DMS79 treated with DMSO at 0.1 percent for 48 hours (cell line): Measurements from ENCODE around the gene PTGER4.
"Not testable (repeated sequence)": the region's sequence is repeated elsewhere in the genome, so short reads cannot be mapped to it uniquely, and the experiment has no call there.

Experiments used
- DNase-seq: peaks from one replicate; lab custom pipeline; 2025; lab: John Stamatoyannopoulos, UW

The PTGER4 gene

DNA sequence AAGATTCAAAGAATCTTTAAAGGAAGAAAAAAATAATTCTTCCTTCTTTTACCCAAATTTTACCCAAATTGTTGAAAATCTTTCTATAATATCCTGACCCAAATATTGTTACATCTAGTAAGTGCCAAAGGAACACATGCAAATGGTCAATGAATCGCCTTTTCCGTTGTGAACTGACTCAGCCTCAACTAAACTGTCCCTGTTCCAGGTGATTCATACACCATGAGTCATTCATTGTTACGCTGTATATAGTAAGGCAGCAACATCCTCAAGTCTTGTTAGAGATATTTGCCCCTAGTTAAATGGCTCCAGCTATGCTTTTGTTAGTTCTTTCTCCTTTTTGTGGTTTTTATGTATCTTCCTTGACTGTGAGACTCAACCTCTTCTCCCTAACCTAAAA, 9.7 kb downstream of the PTGER4 start:
- no peak for DNase-seq

DNA sequence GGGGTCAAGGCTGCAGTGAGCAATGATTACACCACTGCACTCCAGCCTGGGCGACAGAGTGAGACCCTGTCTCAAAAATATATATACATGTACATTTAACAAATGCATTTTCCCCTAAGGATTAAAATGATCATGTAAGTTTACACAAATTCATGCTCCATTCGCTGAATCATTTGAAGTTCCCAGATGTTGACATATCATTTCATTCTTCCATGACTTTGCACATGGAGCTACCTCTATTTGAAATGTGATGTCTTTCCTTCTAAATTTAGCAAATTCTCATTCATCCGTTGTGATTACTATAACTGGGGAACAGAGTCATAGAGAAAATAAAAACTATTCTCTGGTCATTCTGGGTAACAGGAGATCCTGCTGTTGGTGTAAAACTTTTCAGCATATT, 10.6 kb downstream of the PTGER4 start:
- DNase-seq = no peak

DNA sequence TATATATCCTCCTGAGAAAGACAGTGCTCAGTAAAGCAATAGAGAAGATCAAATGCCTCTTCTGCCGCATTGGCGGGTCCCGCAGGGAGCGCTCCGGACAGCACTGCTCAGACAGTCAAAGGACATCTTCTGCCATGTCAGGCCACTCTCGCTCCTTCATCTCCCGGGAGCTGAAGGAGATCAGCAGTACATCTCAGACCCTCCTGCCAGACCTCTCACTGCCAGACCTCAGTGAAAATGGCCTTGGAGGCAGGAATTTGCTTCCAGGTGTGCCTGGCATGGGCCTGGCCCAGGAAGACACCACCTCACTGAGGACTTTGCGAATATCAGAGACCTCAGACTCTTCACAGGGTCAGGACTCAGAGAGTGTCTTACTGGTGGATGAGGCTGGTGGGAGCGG, 12.2 kb downstream of the PTGER4 start:
- no peak for DNase-seq

DNA sequence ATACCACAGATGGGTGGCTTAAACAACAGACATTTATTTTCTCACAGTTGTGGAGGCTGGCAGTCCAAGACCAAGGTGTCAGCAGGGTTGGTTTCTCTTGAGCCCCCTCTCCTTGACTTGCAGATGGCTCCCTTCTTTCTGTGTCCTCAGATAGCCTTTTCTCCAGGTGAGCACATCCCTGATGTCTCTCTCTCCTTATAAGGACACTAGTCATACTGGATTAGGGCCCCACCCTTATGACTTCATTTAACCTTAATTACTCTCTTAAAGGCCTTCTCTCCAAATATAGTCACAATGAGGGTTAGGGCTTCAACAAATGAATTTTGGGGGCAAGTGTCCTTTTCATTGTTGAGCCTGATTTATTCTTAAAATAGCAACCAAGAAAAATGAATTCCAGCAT, 14.7 kb downstream of the PTGER4 start:
- DNase-seq = no peak

DNA sequence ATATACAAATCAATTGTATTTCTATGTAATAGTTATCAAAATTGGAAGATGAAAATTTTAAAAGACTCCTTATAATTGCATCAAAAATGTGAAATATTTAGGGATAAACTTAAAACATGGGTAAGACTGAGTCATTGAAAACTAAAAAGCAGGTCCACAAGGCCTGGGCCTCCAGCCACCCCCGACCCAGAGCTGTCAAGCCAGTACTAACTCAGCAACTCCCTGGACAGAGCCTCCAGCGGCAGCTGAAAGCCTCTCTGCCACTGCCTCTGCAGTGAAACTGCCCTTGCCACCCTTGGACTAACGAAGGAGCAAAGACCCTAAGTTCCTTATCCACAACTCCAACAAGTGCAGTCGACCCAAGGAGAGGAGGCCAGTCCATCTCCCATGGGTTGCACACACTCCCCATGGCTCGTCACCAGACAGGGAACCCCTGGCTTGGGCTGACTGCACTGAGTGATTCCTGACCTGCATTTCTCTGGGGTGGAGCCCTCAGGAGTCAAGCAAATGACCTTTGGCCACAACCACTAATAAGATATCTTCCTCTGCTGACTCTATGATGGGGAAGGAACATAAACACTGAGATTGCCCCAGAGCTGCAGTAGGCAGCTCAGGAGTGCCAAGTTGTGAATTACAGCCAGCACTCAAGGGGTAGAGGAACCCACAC, 20.5 kb downstream of the PTGER4 start:
- no peak for DNase-seq

DNA sequence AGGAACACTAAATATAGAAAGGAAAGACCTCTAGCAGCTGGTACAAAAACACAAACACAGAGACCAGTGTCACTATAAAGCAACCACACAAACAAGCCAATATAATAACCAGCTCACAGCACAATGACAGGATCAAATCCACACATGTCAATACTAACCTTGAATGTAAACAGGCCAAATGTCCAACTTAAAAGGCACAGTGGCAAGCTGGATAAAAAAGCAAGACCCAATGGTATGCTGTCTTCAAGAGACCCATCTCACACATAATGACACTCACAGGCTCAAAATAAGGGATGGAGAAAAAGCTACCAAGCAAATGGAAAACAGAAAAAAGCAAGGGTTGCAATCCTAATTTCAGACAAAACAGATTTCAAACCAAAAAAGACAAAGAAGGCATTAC, 22.3 kb downstream of the PTGER4 start:
- not testable (repeated sequence) for DNase-seq

DNA sequence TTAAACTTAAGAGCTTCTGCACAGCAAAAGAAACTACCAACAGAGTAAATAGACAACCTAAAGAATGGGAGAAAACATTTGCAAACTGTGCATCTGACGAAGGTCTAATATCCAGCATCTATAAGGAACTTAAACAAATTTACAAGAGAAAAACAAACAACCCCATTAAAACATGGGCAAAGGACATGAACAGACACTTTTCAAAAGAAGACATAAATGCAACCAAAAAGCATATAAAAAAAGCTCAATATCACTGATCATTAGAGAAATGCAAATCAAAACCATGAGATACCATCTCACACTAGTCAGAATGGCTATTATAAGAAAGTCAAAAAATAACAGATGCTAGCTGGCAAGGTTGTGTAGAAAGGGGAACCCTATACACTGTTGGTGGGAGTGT, 25.8 kb downstream of the PTGER4 start:
- DNase-seq = not testable (repeated sequence)

DNA sequence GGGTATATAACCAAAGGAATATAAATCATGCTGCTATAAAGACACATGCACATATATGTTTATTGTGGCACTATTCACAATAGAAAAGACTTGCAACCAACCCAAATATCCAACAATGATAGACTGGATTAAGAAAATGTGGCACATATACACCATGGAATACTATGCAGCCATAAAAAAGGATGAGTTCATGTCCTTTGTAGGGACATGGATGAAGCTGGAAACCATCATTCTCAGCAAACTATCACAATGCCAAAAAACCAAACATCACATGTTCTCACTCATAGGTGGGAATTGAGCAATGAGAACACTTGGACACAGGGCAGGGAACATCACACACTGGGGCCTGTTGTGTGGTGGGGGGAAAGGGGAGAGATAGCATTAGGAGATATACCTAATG, 30.9 kb downstream of the PTGER4 start:
- DNase-seq = not testable (repeated sequence)

DNA sequence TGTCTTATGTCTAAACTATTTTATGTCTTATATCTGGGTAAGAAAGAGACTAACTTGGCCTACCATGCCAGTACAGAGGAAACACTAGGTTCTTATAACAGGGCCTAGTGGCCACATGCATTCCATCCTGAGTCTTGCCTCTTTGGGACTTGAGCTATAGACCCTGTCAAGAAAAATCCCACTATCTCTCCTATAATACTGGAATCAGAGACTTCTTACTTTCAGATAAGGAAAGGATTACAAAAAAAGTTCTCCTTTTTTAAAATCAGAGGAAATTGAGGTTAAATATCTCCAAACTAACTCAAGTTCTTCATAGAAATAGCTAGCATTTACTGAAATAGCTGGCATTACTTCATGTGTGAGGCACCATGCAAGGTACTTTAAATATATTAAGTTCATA, 34.3 kb downstream of the PTGER4 start:
- DNase-seq = no peak

DNA sequence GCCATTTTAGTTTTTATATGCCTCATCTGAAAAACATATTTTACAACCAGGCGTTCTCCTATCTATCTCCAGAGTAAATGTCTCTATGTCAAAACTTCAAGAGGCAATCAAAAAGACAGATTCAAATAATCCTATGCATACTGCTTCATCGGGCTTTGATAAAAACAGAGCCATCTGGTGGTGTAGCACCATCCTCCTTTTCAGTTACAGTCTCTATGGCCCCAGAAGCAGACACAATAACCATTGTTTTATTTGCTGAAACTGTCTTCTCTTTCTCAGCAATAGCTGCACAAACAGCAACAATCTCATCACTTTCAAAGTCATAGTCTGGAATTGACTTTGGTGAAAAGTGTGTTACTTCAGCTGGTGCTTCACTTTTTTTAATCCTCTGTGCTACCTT, 36.3 kb downstream of the PTGER4 start:
- DNase-seq = no peak

DNA sequence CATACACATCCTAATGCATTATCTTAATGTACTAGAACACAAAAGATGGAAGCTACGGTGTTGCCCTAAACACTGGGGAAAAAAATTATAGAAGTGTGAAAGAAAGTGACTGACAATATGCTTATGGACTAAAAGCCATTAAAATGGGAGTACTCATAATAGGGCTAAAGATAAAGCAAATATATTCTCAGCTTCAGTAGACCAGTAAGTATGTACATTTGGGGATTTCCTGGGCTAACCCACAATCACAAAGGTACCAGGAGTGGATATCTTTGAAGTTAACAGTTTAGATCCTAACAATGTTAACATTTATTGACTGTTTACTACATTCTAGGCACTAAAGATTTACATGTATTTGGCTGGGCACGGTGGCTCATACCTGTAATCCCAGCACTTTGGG, 36.9 kb downstream of the PTGER4 start:
- no peak for DNase-seq

DNA sequence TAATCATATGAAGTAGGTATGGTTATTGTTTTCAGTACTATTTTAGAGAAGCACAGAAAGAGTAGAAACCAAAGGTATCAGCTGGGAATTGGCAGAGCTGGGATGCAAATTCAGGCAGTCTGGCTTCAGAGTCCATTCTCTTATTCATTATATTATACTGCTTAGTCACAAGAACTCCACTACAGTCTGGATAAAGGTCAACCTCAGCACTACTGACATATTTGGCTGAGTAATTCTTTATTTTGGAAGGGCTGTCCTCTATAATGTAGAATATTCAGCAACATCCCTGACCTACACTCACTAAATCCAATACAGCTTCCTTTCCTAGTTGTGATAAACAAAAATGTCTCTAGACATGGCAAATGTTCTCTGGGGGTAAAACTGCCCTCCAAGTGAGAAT, 37.6 kb downstream of the PTGER4 start:
- no peak for DNase-seq

DNA sequence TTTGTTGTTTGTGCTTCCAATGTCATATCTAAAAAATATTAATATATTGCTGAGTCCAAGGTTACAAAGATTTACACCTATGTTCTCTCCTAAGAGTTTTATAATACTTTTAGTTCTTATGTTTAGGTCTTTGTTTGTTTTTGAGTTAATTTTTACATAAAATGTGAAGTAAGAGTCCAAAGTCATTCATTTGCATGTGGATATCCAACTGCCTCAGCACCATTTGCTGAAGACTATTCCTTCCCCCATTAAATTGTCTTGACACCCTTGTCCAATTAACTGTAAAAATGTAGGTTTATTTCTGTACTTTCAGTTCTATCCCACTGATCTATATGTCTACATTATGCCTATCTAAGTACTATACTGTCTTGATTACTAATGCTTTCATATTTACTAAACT, 40.4 kb downstream of the PTGER4 start:
- no peak for DNase-seq

DNA sequence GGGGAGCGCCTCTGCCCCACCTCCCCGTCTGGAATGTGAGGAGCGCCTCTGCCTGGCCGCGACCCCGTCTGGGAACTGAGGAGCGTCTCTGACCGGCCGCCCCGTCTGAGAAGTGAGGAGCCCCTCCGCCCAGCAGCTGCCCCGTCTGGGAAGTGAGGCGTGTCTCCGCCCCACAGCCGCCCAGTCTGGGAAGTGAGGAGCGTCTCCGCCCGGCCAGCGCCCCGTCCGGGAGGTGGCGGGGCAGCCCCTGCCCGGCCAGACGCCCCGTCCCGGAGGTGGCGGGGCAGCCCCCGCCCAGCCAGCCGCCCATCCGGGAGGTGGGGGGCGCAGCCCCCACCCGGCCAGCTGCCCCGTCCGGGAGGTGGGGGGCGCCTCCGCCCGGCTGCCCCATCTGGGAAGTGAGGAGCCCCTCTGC, 42.8 kb downstream of the PTGER4 start:
- not testable (repeated sequence) for DNase-seq

DNA sequence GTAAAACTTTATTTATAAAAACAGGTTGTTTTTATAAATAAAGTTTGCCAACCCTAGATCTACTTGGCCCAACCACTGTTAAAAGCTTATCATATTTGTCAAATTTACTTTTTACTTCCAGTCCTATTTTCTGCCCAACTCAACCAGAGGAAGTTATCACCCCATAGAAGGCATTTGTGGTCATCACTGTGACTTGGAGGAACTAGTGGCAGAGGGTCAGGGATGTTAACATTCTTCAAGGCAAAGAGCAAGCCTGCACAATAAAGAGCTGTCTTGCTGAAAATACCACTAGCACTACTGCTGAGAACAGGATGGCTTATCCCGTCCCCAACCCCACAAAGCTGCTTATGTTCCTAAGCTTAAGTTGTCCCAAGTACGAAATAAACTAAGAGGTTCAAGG, 53.7 kb downstream of the PTGER4 start:
- DNase-seq = no peak

DNA sequence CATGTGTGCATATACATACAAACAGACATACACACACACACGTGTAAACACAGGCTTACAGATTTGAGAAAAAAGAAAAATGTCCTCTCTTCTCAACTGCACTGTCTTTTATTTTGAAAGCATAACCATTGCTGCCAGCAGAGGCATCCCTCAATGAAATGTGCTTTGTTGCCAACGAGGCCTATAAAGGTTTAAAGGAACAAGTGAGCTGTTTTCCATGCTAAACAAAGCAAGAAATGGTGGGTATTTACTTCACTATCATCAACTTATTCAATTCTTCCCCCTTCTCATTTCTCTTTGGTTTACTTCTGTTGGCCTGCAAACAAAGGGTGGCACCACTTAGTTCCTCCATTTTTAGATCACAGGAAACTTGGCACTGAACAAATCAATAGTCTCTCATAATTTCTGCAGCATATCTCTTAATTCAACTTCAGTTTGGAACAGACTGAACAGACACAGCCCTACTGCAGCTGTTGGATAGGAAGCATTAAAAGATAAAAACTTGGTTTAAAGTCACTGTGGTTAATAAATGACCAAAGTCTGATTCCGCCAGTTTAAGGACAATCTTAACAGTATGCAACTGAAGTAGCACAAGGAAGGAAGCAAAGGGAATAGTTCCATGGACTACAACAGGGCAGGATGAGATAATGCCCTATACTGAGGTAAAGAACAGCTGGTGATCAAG, 54.3 kb downstream of the PTGER4 start:
- DNase-seq = no peak

DNA sequence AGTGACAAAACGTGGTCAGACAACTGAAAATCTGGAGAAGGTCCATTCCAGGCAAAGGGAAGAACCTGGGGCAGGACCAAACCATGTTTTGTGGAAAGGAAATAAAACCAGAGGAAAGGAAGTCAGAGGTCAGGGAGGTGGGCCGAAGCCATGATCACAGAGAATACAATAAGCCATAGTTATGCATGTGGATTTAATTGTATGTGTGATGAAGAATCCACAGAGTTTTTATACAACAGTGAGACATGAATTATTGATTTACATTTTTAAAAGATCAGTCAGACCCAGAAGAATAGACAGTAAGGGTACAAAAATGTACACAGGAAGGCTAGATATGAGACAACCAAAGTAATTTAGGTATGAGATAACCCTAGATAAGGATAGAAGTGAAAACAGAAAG, 55.3 kb downstream of the PTGER4 start:
- no peak for DNase-seq

DNA sequence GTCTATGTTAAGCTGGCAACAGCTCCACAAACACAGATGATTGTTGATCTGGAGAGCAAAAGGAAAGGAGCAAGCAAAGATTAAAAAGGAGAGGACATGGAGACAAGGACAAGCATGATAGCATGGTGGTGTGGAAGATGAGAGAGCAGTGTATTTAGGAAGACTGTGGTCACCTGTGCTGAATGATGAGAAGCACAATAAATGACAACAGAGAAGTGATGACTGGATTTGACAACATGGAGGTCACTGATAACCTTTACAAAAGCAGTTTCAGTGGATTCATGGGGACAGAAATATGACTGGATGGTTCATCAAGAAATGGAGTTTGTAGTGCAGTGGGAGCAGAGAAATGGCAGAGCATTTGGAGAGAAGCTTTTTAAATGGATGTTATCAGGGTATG, 55.9 kb downstream of the PTGER4 start:
- no peak for DNase-seq

DNA sequence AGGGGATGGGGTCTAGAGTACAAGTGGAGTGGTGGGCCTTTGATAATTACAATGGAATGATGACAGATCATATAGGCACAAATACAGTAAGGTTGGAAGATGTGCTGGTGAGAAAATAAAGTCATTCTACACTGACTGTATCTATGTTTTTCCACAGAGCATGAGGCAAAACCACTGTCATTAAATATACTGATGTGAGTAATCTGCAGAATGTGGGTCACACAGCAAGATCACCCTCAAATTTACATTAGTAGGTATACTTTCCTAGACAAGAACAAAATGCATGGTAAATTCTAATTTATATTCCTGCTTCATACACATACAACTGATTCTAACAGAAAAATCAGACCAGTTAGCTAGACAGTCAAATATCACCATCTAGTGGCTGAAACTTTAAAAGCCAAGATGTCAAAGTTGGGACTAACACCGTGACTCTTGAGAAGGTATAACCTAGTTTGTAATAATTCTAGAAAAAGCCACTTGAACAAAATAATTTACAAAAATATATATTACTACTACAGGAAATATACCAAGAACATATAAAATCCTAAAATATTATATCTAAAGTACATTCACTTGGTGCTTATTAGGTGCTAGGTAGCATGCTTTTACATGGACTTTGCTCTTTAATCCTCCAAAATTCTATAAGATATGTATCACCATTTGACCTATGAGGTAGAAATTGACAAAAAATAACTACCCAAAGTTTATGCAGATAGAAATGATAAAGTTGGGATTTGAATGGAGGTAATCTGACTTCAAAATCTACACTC, 56.6 kb downstream of the PTGER4 start:
- DNase-seq = no peak

DNA sequence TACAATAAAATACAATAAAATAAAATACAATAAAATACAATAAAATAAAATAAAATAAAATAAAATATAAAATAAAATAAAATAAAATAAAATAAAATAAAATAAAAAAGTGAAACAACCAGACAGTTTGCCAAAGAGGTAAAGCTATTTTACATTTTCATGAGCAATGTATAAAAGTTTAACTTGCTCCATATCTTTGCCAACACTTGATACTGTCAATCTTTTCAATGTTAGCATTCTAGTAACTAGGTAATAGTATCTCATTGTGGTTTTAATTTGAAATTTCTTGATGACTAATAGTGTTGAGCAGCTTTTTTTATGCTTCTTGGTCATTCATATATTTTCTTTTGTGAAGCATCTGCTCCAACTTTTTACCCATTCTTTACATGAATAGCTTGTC, 58.8 kb downstream of the PTGER4 start:
- DNase-seq = no peak
